ENCODE data around the gene VARS1. TPM values are rescaled to one million over a fixed set of nuclear protein-coding genes. Genes with fewer than 3 reads are reported as not detected.

Gene VARS1
- total RNA-seq, 1 experiment from 2014 or later = 26.4 TPM

Other genes starting within 250 kb of the VARS1 start
- gene ATP6V1G2, start 249.1 kb downstream of the VARS1 start, total RNA-seq (2014; rRNA removed; shearing (Covaris generic)) = 2.3 and 2.6 TPM in 2 replicates
- 25.0 and 27.5 TPM in 2 replicates for gene NFKBIL1, start 248.1 kb downstream of the VARS1 start, total RNA-seq (2014; rRNA removed; shearing (Covaris generic))
- not detected in 2 replicates for gene LTA, start 223.5 kb downstream of the VARS1 start, total RNA-seq (2014; rRNA removed; shearing (Covaris generic))
- gene TNF, start 220.2 kb downstream of the VARS1 start, total RNA-seq (2014; rRNA removed; shearing (Covaris generic)) = 1.7 TPM in 2 replicates
- not detected in 2 replicates for gene LTB, start 213.3 kb downstream of the VARS1 start, total RNA-seq (2014; rRNA removed; shearing (Covaris generic))
- not detected in 2 replicates for gene LST1, start 209.5 kb downstream of the VARS1 start, total RNA-seq (2014; rRNA removed; shearing (Covaris generic))
- gene NCR3, start 202.7 kb downstream of the VARS1 start, total RNA-seq (2014; rRNA removed; shearing (Covaris generic)) = 0.36 TPM in 1 of 2 replicates, not detected in the other
- gene AIF1, start 180.5 kb downstream of the VARS1 start, total RNA-seq (2014; rRNA removed; shearing (Covaris generic)) = not detected in 2 replicates
- gene PRRC2A, start 175.0 kb downstream of the VARS1 start, total RNA-seq (2014; rRNA removed; shearing (Covaris generic)) = 52.8 and 53.7 TPM in 2 replicates
- gene BAG6, start 143.1 kb downstream of the VARS1 start, total RNA-seq (2014; rRNA removed; shearing (Covaris generic)) = 124 and 161 TPM in 2 replicates
- 2.5 and 3.4 TPM in 2 replicates for gene APOM, start 139.9 kb downstream of the VARS1 start, total RNA-seq (2014; rRNA removed; shearing (Covaris generic))
- 13.9 and 18.6 TPM in 2 replicates for gene C6orf47, start 135.0 kb downstream of the VARS1 start, total RNA-seq (2014; rRNA removed; shearing (Covaris generic))
- 20.0 and 22.5 TPM in 2 replicates for gene GPANK1, start 130.8 kb downstream of the VARS1 start, total RNA-seq (2014; rRNA removed; shearing (Covaris generic))
- gene CSNK2B, start 129.7 kb downstream of the VARS1 start, total RNA-seq (2014; rRNA removed; shearing (Covaris generic)) = 371 and 469 TPM in 2 replicates
- gene LY6G5B, start 125.8 kb downstream of the VARS1 start, total RNA-seq (2014; rRNA removed; shearing (Covaris generic)) = 0.36 and 1.3 TPM in 2 replicates
- gene LY6G5C, start 114.7 kb downstream of the VARS1 start, total RNA-seq (2014; rRNA removed; shearing (Covaris generic)) = 2.9 and 3.2 TPM in 2 replicates
- 36.7 and 36.9 TPM in 2 replicates for gene ABHD16A, start 92.4 kb downstream of the VARS1 start, total RNA-seq (2014; rRNA removed; shearing (Covaris generic))
- not detected in 2 replicates for gene LY6G6F, start 88.9 kb downstream of the VARS1 start, total RNA-seq (2014; rRNA removed; shearing (Covaris generic))
- not detected in 2 replicates for gene LY6G6D, start 80.4 kb downstream of the VARS1 start, total RNA-seq (2014; rRNA removed; shearing (Covaris generic))
- not detected in 2 replicates for gene LY6G6C, start 74.0 kb downstream of the VARS1 start, total RNA-seq (2014; rRNA removed; shearing (Covaris generic))
- gene MPIG6B, start 72.4 kb downstream of the VARS1 start, total RNA-seq (2014; rRNA removed; shearing (Covaris generic)) = not detected in 2 replicates
- gene DDAH2, start 66.5 kb downstream of the VARS1 start, total RNA-seq (2014; rRNA removed; shearing (Covaris generic)) = 39.4 and 53.3 TPM in 2 replicates
- gene CLIC1, start 59.2 kb downstream of the VARS1 start, total RNA-seq (2014; rRNA removed; shearing (Covaris generic)) = 1,387 and 1,552 TPM in 2 replicates
- 14.1 and 17.8 TPM in 2 replicates for gene MSH5, start 55.7 kb downstream of the VARS1 start, total RNA-seq (2014; rRNA removed; shearing (Covaris generic))
- gene SAPCD1, start 33.1 kb downstream of the VARS1 start, total RNA-seq (2014; rRNA removed; shearing (Covaris generic)) = 0.72 and 2.7 TPM in 2 replicates
- 0.10 and 0.36 TPM in 2 replicates for gene VWA7, start 18.4 kb downstream of the VARS1 start, total RNA-seq (2014; rRNA removed; shearing (Covaris generic))
- gene LSM2, start 11.2 kb upstream of the VARS1 start, total RNA-seq (2014; rRNA removed; shearing (Covaris generic)) = 145 and 164 TPM in 2 replicates
- gene HSPA1L, start 19.5 kb upstream of the VARS1 start, total RNA-seq (2014; rRNA removed; shearing (Covaris generic)) = 0.68 and 0.84 TPM in 2 replicates
- 141 and 155 TPM in 2 replicates for gene HSPA1A, start 19.8 kb upstream of the VARS1 start, total RNA-seq (2014; rRNA removed; shearing (Covaris generic))
- 82.1 and 101 TPM in 2 replicates for gene HSPA1B, start 32.0 kb upstream of the VARS1 start, total RNA-seq (2014; rRNA removed; shearing (Covaris generic))
- 55.3 and 66.7 TPM in 2 replicates for gene NEU1, start 67.1 kb upstream of the VARS1 start, total RNA-seq (2014; rRNA removed; shearing (Covaris generic))
- 1.5 TPM in 1 of 2 replicates, not detected in the other for gene SLC44A4, start 83.2 kb upstream of the VARS1 start, total RNA-seq (2014; rRNA removed; shearing (Covaris generic))
- 38.6 and 46.1 TPM in 2 replicates for gene EHMT2, start 101.9 kb upstream of the VARS1 start, total RNA-seq (2014; rRNA removed; shearing (Covaris generic))
- 1.2 and 1.4 TPM in 2 replicates for gene ZBTB12, start 106.3 kb upstream of the VARS1 start, total RNA-seq (2014; rRNA removed; shearing (Covaris generic))
- not detected in 2 replicates for gene C2, start 132.0 kb upstream of the VARS1 start, total RNA-seq (2014; rRNA removed; shearing (Covaris generic))
- gene CFB, start 150.3 kb upstream of the VARS1 start, total RNA-seq (2014; rRNA removed; shearing (Covaris generic)) = 0.72 and 1.8 TPM in 2 replicates
- 235 and 246 TPM in 2 replicates for gene NELFE, start 163.2 kb upstream of the VARS1 start, total RNA-seq (2014; rRNA removed; shearing (Covaris generic))
- 30.4 and 36.5 TPM in 2 replicates for gene SKIC2, start 163.4 kb upstream of the VARS1 start, total RNA-seq (2014; rRNA removed; shearing (Covaris generic))
- gene DXO, start 176.4 kb upstream of the VARS1 start, total RNA-seq (2014; rRNA removed; shearing (Covaris generic)) = 21.0 and 27.8 TPM in 2 replicates
- 0.96 and 1.3 TPM in 2 replicates for gene C4A, start 186.3 kb upstream of the VARS1 start, total RNA-seq (2014; rRNA removed; shearing (Covaris generic))
- 0.68 and 0.72 TPM in 2 replicates for gene C4B, start 219.0 kb upstream of the VARS1 start, total RNA-seq (2014; rRNA removed; shearing (Covaris generic))
- gene CYP21A2, start 242.7 kb upstream of the VARS1 start, total RNA-seq (2014; rRNA removed; shearing (Covaris generic)) = not detected in 2 replicates